Panc1 (cell line): ENCODE results near the gene GGT6. TPM values are rescaled to one million over a fixed set of nuclear protein-coding genes. Genes with fewer than 3 reads are reported as not detected.

ENCODE experiments used
- ATAC-seq: fragments of 200-7000 bp; cut with Tn5 transposase; 2 replicates; pipeline ENCODE4 v1.9.1; 2020; ENCODE audit warnings: mild to moderate bottlenecking, moderate library complexity
- BruUV-seq: library from RNA; stranded (reverse); fragments of 400-500 nt; replicated peaks from 2 replicates; lab custom pipeline; 2021; lab: Mats Ljungman, UMichigan
- CTCF ChIA-PET: fragments of 300-600 bp; sonication (Branson Sonifier 250); formaldehyde crosslinking; loops from one replicate; lab custom pipeline; 2022; ENCODE audit warnings: antibody characterized with exemption; lab: Charles Lee
- POLR2A ChIA-PET: fragments of 300-600 bp; sonication (Branson Sonifier 250); formaldehyde crosslinking; loops from one replicate; lab custom pipeline; 2022; ENCODE audit warnings: antibody characterized with exemption; lab: Charles Lee
- DNase-seq: peaks from one replicate; pipeline ENCODE4 v3.0.0-alpha.2; 2010; ENCODE audit warnings: low read depth, low spot score
- H3K27ac ChIP-seq: 2 replicates; pipeline ENCODE4 v1.5.1; 2011; ENCODE audit warnings: mild to moderate bottlenecking, low read length, inconsistent platforms
- H3K27me3 ChIP-seq: fragments of 200-500 bp; sonication (Bioruptor generic); 2 replicates; pipeline ENCODE4 v1.6.0; 2014; ENCODE audit warnings: low read length, inconsistent platforms; ENCODE audit not compliant: control insufficient read depth, insufficient read depth
- H3K36me3 ChIP-seq: fragments of 200-500 bp; sonication (Bioruptor generic); 2 replicates; pipeline ENCODE4 v1.5.1; 2014; ENCODE audit warnings: inconsistent platforms, mild to moderate bottlenecking, low read length, moderate library complexity; ENCODE audit not compliant: control insufficient read depth, insufficient read depth
- H3K4me1 ChIP-seq: 2 replicates; pipeline ENCODE4 v1.5.1; 2011; ENCODE audit warnings: inconsistent platforms, mild to moderate bottlenecking, low read length, moderate library complexity; ENCODE audit not compliant: control insufficient read depth, insufficient read depth
- H3K4me3 ChIP-seq, 2 experiments: 2 replicates each; pipeline ENCODE4 v1.5.1; 2011 to 2012; ENCODE audit warnings: low read depth in 2 of 2, low read length in 2 of 2, mild to moderate bottlenecking in 2 of 2, inconsistent platforms in 1 of 2, moderate library complexity in 1 of 2
- H3K9me3 ChIP-seq: fragments of 200-500 bp; sonication (Bioruptor generic); 2 replicates; pipeline ENCODE4 v1.5.1; 2014; ENCODE audit warnings: low read depth, mild to moderate bottlenecking, inconsistent platforms, low read length, moderate library complexity; ENCODE audit not compliant: control insufficient read depth, insufficient read depth
- POLR2AphosphoS5 ChIP-seq: IDR thresholded peaks from 2 replicates; pipeline ENCODE4 v1.6.1; 2012; ENCODE audit warnings: mild to moderate bottlenecking, low read depth, low read length, moderate library complexity
- REST ChIP-seq, 2 experiments: IDR thresholded peaks; 2 replicates each; pipeline ENCODE4 v1.6.1; 2011 to 2012; ENCODE audit warnings: low read depth in 2 of 2, control low read depth in 1 of 2, low read length in 1 of 2, mild to moderate bottlenecking in 1 of 2, moderate library complexity in 1 of 2; ENCODE audit not compliant: insufficient read depth in 1 of 2
- SIN3A ChIP-seq: IDR thresholded peaks from 2 replicates; pipeline ENCODE4 v1.6.1; 2012; ENCODE audit warnings: low read depth, mild to moderate bottlenecking, low read length, moderate library complexity, borderline replicate concordance; ENCODE audit not compliant: insufficient read depth
- TCF7L2 ChIP-seq: IDR thresholded peaks from 2 replicates; pipeline ENCODE4 v1.6.1; 2011; ENCODE audit warnings: mild to moderate bottlenecking, low read depth, low read length, inconsistent platforms
- in situ Hi-C: cut with HindIII; loops from 2 replicates; pipeline ENCODE4 v1.10.0; 2016; ENCODE audit warnings: low sequenced_read_pairs, low pct_unique_long_range_greater_than_20kb
- intact Hi-C: fragments of 100-400 bp; cut with micrococcal nuclease; formaldehyde crosslinking; loops from one replicate; pipeline ENCODE4 v1.10.0; 2022; ENCODE audit not compliant: unreplicated experiment
- total RNA-seq: library from RNA; stranded (reverse); gene quantifications from one replicate; pipeline ENCODE4 v1.2.1, GENCODE V29; 2021; ENCODE audit not compliant: unreplicated experiment
- TF ChIP-seq, protein P1 (sequence below): fragments of 450-650 bp; IDR thresholded peaks from 2 replicates; pipeline ENCODE4 v1.5.1; 2017; ENCODE audit warnings: mild to moderate bottlenecking

Gene GGT6
- total RNA-seq, 1 experiment from 2014 or later: not detected

DNA sequence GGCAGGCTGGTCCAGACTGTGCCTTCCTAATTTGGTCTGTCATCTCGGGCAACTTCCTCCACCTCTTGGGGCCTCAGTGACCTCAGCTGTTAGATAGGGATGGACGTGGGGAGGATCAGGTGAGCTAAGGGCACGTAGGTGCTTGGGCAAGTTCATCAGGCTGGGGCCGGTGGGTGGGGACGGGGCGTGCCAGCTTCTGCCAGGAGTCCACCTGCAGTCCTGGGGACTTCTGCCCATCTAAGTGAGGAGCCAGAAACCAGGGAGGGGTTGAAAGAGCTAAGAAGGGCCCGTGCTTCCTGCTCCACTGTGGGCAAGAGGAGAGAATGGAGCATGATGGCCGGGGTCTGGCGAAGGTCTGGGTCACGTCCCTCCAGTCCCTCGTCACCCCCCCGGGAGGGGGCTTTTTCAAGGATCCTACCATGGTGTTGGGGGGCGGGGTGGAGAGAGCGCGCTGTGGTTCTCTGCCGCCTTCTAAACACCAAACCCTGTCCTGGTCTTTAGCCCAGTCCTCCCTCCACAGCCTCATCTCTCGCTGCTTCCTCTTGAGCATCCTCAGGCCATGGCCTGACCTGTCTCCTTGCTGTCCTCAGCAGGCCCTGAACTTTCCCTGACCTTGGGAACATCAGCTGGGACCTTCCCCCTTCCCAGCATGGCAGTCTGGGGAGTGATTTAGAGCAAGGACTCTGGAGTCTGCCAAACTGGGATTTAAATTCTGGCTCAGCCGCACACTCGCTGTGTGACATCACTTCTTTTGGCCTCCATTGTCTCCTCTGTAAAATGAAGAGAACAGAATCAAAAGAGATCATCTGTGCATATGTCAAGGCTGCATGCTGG is 40.1 kb downstream of the GGT6 start:
- no peak for DNase-seq
- intact Hi-C loops: no loop called here
- H3K4me3 ChIP-seq: no peak overlapping the region
- BruUV-seq: no TSS peak
- no peak overlapping the region for H3K27ac ChIP-seq
- no peaks in the 10 kb centered on the region for H3K36me3 ChIP-seq
- CTCF ChIA-PET: no interaction called here
- H3K9me3 ChIP-seq: no peaks in the 10 kb centered on the region
- no peaks in the 10 kb centered on the region for H3K4me1 ChIP-seq
- in situ Hi-C loops: no loop called here
- no peak for TF ChIP-seq POLR2AphosphoS5
- TF ChIP-seq TCF7L2: no peak
- no peak for TF ChIP-seq SIN3A
- no peak for TF ChIP-seq REST (IDR thresholded peaks at IDR 0.05; ENCODE audit: insufficient read depth in 1 of 2, low read depth in 2 of 2, low read length in 1 of 2)
- TF ChIP-seq, protein P1, sequence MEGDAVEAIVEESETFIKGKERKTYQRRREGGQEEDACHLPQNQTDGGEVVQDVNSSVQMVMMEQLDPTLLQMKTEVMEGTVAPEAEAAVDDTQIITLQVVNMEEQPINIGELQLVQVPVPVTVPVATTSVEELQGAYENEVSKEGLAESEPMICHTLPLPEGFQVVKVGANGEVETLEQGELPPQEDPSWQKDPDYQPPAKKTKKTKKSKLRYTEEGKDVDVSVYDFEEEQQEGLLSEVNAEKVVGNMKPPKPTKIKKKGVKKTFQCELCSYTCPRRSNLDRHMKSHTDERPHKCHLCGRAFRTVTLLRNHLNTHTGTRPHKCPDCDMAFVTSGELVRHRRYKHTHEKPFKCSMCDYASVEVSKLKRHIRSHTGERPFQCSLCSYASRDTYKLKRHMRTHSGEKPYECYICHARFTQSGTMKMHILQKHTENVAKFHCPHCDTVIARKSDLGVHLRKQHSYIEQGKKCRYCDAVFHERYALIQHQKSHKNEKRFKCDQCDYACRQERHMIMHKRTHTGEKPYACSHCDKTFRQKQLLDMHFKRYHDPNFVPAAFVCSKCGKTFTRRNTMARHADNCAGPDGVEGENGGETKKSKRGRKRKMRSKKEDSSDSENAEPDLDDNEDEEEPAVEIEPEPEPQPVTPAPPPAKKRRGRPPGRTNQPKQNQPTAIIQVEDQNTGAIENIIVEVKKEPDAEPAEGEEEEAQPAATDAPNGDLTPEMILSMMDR: no peak
- H3K27me3 ChIP-seq: no peaks in the 10 kb centered on the region
- no peak for ATAC-seq
- POLR2A ChIA-PET: no interaction called here

DNA sequence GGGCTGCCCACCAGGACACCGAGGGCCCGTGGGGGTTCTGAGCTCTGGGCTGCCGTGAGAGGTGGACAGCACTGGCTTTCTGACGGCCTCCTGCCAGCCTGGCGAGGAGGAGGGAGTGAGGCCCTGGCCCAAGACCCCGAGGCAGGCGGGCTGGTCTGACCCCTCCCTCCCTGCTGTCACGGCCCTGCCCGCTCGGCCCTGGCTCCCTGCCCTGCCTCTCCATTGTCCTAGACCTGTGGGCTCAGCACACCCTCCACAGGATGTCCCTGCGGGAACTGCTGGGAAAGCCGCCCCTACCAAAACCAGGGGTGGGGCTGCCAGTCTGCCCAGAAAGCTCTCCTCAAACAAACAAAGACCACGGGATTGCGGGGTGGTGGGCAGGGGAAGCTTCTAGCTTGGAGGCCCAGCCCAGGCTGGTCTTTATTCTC is 41.0 kb downstream of the GGT6 start:
- TF ChIP-seq TCF7L2 (no peak), SIN3A (no peak), POLR2AphosphoS5 (no peak), REST (IDR thresholded peaks at IDR 0.05; ENCODE audit: insufficient read depth in 1 of 2, low read depth in 2 of 2, low read length in 1 of 2) (no peak)
- TF ChIP-seq, protein P1: no peak
- no peaks in the 10 kb centered on the region for H3K9me3 ChIP-seq
- POLR2A ChIA-PET: no interaction called here
- H3K4me1 ChIP-seq: no peaks in the 10 kb centered on the region
- in situ Hi-C loops (no loop called here), intact Hi-C loops (no loop called here)
- H3K27ac ChIP-seq: no peak overlapping the region
- H3K27me3 ChIP-seq: no peaks in the 10 kb centered on the region
- DNase-seq: no peak
- ATAC-seq: no peak
- no peaks in the 10 kb centered on the region for H3K36me3 ChIP-seq
- no peak overlapping the region for H3K4me3 ChIP-seq
- CTCF ChIA-PET: no interaction called here
- BruUV-seq: no TSS peak
